ENCODE results near the gene BTBD9. TPM values are rescaled to one million over a fixed set of nuclear protein-coding genes. Genes with fewer than 3 reads are reported as not detected.

Gene BTBD9
- total and polyA plus RNA-seq, 3 donors from 2014 or later = 11.4 to 32.8 (median 29.5) TPM

- no peaks in the 10 kb centered on the region for H3K4me1 ChIP-seq
- H3K36me3 ChIP-seq (ENCODE audit: low read depth, missing control alignments) = no peaks in the 10 kb centered on the region
- no peak overlapping the region for H3K4me3 ChIP-seq
- H3K27ac ChIP-seq = no peak overlapping the region
- H3K9me3 ChIP-seq = no peaks in the 10 kb centered on the region
- TF ChIP-seq CTCF (IDR thresholded peaks at IDR 0.05) (no peak), POLR2A (IDR thresholded peaks at IDR 0.05) (no peak)
- H3K27me3 ChIP-seq = no peaks in the 10 kb centered on the region
- whole genome bisulfite sequencing, 2 donors = 78 to 100% methylated on average over 1 of the region's 1 CpG
- intact Hi-C loops (cut with DNase I; ENCODE audit: low total_unique reads) = no loop called here
- DNase-seq = no peak
These were observed 154.2 kb downstream of the BTBD9 start for GRCh38 chr6:38485488-38485887.

GRCh38 chr6:38484656-38485055 lies 155.1 kb downstream of the BTBD9 start:
- H3K9me3 ChIP-seq = no peaks in the 10 kb centered on the region
- H3K27ac ChIP-seq = no peak overlapping the region
- H3K4me3 ChIP-seq = no peak overlapping the region
- 93 to 94% methylated on average over 3 of the region's 3 CpGs for WGBS, 2 donors
- H3K36me3 ChIP-seq (ENCODE audit: low read depth, missing control alignments) = no peaks in the 10 kb centered on the region
- no peaks in the 10 kb centered on the region for H3K4me1 ChIP-seq
- TF ChIP-seq POLR2A (IDR thresholded peaks at IDR 0.05) = no peak
- TF ChIP-seq CTCF (IDR thresholded peaks at IDR 0.05) = no peak
- no peak for DNase-seq
- intact Hi-C loops (cut with DNase I; ENCODE audit: low total_unique reads) = no loop called here
- no peaks in the 10 kb centered on the region for H3K27me3 ChIP-seq

- no peaks in the 10 kb centered on the region for H3K9me3 ChIP-seq
- intact Hi-C loops (cut with DNase I; ENCODE audit: low total_unique reads) = no loop called here
- WGBS, 2 donors = 84 to 85% methylated on average over 2 of the region's 2 CpGs
- no peaks in the 10 kb centered on the region for H3K4me1 ChIP-seq
- no peak overlapping the region for H3K27ac ChIP-seq
- TF ChIP-seq POLR2A (IDR thresholded peaks at IDR 0.05) (no peak), CTCF (IDR thresholded peaks at IDR 0.05) (no peak)
- no peaks in the 10 kb centered on the region for H3K36me3 ChIP-seq (ENCODE audit: low read depth, missing control alignments)
- H3K4me3 ChIP-seq = no peak overlapping the region
- H3K27me3 ChIP-seq = no peaks in the 10 kb centered on the region
- DNase-seq = no peak
These were observed 156.2 kb downstream of the BTBD9 start for GRCh38 chr6:38483526-38483925.

- Histone ChIP-seq H3K27me3 (no peaks in the 10 kb centered on the region), H3K9me3 (no peaks in the 10 kb centered on the region), H3K27ac (no peak overlapping the region), H3K36me3 (ENCODE audit: low read depth, missing control alignments) (no peaks in the 10 kb centered on the region), H3K4me3 (no peak overlapping the region), H3K4me1 (no peaks in the 10 kb centered on the region)
- no peak for DNase-seq
- TF ChIP-seq POLR2A (IDR thresholded peaks at IDR 0.05) (no peak), CTCF (IDR thresholded peaks at IDR 0.05) (no peak)
- WGBS, 2 donors = 92 to 93% methylated on average over 1 of the region's 1 CpG
- intact Hi-C loops (cut with DNase I; ENCODE audit: low total_unique reads) = no loop called here
These were observed 157.3 kb downstream of the BTBD9 start for GRCh38 chr6:38482466-38482865.

- TF ChIP-seq POLR2A (IDR thresholded peaks at IDR 0.05) (no peak), CTCF (IDR thresholded peaks at IDR 0.05) (no peak)
- H3K27ac ChIP-seq = no peak overlapping the region
- intact Hi-C loops (cut with DNase I; ENCODE audit: low total_unique reads) = no loop called here
- no peaks in the 10 kb centered on the region for H3K27me3 ChIP-seq
- no peak overlapping the region for H3K4me3 ChIP-seq
- no peaks in the 10 kb centered on the region for H3K4me1 ChIP-seq
- no peak for DNase-seq
- 69 to 75% methylated on average over 4 of the region's 4 CpGs for WGBS, 2 donors
- no peaks in the 10 kb centered on the region for H3K9me3 ChIP-seq
- H3K36me3 ChIP-seq (ENCODE audit: low read depth, missing control alignments) = no peaks in the 10 kb centered on the region
These were observed 157.9 kb downstream of the BTBD9 start for GRCh38 chr6:38481851-38482250.
